ENCODE measurements around the gene ANKRD17.
A peak's percentile ranks its signal among the peaks of the same experiment; 100 is the strongest.

ANKRD17 gene

GRCh38 chr4:73193155-73193554 lies 65.4 kb downstream of the ANKRD17 start:
- no peak for FAIRE-seq

DNA sequence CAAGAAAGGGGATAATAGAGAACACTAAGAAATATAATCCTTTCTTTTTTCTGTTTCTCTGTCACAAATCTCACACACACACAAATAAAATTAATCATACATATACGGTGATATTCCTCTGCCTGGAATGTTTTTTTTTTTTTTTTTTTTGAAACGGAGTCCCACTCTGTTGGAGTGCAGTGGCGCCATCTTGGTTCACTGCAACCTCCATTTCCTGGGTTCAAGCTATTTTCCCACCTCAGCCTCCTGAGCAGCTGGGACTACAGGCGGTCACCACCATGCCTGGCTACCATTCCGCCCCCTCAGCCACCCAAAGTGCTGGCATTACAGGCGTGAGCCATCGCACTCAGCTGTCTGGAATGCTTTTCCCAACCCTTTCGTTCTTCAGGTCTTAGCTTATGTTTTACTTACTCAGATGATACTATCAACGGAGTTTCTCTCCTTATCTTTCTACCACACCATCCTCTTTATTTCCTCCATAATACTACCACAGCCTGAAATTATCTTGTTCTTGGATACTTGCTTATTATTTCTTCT lies 69.3 kb downstream of the ANKRD17 start:
- FAIRE-seq, result peak; percentile 13

DNA sequence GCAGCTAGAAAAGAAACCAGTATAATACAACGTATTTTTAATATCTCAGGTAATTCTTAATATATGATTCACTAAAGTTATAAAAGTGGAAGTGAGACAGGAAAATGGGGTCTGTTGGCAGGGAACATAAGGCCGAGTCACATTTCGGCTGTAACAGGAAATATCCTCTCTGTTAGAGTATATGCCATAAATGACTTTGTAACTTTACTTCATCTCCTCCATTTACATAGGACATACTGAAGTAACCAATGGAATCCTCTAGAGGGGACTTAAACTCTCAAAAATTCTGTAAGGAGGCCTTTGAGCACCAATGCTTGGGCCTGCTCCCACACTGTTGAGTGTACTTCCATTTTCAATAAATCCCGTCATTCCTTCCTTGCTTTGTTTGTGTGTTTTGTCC lies 71.3 kb downstream of the ANKRD17 start:
- no peak for FAIRE-seq

DNA sequence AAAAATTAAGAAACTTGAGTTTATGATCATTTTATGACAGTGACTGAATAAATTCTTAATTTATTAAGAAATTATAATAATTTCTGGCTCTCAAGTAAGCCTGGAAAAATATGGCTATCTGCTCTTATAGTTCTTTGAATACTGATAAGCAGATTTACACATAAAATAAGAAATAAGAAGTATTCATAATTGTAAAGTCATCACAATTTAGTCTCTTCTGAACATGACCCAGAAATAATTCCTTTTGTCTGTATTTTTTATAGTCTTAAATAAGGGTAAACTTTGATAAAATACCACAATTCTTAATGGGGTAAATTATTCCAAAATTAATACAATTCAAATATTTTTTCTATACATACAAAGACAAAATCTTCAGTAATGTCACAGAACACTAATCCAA lies 72.7 kb downstream of the ANKRD17 start:
- no peak for FAIRE-seq

DNA sequence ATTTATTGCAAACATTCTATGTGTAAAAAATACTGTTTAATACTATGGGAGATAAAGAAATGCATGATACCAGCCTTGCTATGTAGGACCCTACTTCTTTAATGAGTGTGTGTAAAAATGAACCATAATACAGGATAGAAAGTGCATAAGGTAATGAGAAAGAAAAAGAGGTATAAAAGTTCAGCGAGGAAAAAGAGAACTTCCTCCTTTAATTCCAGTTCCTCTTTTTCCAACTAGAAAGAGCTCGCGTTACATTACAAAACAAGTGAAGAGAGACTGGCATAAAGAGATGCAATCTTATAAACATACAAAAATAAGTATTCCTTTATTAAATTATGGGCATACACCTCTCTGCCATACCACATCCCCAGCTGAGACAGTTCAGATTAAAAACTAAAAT lies 77.4 kb downstream of the ANKRD17 start:
- no peak for FAIRE-seq

DNA sequence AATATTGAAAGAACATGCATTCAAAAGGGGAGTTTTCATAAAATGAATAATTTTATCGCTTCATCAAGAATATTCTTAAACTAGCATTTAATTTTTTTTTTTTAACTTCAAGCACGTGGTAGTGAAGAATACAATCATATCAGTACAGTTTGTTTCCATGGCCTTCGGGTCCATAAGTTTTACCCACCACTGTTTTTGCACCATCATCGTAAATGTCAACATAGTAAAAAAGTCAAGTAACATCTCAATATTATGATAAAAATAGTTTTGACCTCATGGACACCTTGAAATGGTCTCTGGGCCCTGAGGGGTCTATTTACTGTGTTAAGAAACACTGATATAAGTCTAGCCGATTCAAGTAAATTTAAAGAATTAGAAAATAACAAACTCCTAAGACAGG lies 80.2 kb downstream of the ANKRD17 start:
- no peak for FAIRE-seq

- FAIRE-seq, result no peak
Observed at GRCh38 chr4:73172161-73172560, 86.4 kb downstream of the ANKRD17 start.

- FAIRE-seq, result no peak
Observed at GRCh38 chr4:73170518-73171198, 87.9 kb downstream of the ANKRD17 start.

- FAIRE-seq, result no peak
Observed at GRCh38 chr4:73166212-73166611, 92.4 kb downstream of the ANKRD17 start.

GRCh38 chr4:73161527-73162185 lies 96.9 kb downstream of the ANKRD17 start:
- FAIRE-seq, result peak; percentile 5

DNA sequence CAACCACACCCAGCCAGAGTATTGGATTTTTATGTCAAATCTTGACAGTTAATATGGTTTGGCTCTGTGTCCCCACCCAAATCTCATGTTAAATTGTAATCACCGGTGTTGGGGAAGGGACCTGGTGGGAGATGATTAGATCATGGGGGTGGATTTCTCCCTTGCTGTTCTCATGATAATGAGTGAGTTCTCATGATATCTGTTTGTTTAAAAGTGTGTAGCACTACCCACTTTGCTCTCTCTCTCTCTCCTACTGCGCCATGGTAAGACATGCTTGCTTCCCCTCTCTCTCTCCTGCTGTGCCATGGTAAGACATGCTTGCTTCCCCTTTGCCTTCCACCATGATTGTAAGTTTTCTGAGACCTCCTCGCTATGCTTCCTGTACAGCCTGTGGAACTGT lies 102.2 kb downstream of the ANKRD17 start:
- FAIRE-seq, result no peak

DNA sequence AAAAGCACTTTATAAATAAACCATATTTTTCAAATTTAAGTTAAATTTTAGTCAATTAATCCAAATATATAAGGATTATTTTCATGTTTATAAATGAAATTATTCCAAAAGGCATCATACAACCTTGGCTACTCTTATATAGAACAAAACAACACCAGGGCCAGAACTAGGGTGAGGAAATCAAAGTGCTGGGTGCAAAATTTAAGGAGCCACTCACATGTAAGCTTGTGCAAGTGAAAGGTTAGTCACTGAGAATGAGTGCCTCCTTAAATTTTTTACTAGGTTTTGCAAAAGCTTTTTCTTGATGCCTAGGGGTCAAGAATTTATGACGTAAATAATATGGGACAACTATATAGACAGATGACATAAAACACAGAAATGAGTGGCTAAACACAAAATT lies 105.7 kb downstream of the ANKRD17 start:
- FAIRE-seq, result no peak

GRCh38 chr4:73142995-73143547 lies 115.5 kb downstream of the ANKRD17 start:
- FAIRE-seq, result peak; percentile 77

DNA sequence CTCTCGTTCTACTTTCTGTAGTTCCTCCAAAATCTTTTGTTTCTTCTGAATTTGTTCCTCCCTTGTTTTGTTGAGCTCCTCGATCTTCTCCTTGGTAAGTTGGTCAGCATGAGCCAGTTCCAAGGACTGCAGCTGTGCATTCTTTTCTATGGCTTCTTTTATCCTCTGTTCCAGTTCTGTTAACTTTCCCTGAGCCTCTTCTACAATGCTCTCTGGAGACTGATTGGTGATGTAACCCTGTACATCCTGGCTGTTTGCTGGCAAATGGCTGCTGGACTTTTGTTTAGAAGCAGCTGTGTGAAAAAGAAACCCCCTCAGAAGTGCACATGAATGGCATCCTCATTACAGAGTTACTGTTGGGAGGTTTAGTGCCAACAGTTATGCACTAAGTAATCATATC lies 118.6 kb downstream of the ANKRD17 start:
- no peak for FAIRE-seq

GRCh38 chr4:73139245-73139644 lies 119.4 kb downstream of the ANKRD17 start:
- FAIRE-seq, result no peak

- FAIRE-seq, result no peak
Observed at GRCh38 chr4:73137121-73137520, 121.5 kb downstream of the ANKRD17 start.

DNA sequence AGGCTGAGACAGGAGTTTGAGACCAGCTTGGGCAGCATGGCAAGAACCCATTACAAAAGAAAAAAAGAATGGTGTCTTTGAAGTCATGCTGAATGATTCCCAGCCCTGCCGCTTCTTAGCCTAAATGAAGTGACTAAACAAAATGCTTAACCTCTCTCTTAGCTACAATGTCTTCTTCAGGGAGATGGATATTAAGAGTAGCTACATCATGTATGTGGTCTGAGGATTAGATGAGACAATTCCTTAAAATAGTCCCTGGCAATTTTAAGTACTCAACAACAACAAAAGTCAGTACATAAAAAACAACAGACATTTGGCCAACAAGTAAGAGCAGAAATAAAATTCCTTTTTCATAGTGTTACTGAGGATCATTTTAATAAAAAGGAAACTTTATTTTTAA lies 124.8 kb downstream of the ANKRD17 start:
- no peak for FAIRE-seq

DNA sequence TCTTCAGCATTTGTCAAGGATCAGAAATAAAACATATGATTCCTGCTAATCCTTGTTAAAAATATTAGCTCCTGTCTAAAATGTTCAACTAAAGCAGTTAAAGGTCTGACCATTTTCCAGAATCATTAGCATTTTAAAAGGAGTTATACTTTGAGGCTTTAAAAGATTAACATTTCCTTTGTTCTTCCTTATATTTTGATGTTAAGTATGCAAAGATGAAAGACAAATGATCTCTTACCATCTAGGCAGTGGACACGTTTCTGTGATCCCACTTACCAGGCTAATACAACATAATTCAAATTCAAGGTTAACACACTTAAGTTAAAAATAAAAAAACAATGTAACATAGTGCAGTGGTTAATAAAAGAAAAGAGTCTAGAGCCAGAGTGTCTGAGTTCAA lies 127.3 kb downstream of the ANKRD17 start:
- FAIRE-seq, result no peak

DNA sequence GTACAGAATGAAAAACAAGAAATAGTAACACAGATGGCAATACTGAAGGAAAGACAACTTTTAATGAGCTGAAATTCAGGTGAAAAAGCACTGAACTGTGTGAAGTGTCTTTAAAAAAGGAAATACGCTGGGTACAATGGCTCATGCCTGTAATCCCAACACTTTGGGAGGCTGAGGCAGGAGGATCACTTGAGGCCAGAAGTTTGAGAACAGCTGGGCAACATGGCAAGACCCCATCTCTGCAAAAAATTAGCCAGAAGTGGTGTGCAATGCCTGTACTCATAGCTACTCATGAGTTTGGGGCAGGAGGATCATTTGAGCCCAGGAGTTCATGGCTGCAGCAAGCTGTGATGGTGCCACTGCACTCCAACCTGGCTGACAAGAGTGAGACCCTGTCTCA lies 129.3 kb downstream of the ANKRD17 start:
- no peak for FAIRE-seq

DNA sequence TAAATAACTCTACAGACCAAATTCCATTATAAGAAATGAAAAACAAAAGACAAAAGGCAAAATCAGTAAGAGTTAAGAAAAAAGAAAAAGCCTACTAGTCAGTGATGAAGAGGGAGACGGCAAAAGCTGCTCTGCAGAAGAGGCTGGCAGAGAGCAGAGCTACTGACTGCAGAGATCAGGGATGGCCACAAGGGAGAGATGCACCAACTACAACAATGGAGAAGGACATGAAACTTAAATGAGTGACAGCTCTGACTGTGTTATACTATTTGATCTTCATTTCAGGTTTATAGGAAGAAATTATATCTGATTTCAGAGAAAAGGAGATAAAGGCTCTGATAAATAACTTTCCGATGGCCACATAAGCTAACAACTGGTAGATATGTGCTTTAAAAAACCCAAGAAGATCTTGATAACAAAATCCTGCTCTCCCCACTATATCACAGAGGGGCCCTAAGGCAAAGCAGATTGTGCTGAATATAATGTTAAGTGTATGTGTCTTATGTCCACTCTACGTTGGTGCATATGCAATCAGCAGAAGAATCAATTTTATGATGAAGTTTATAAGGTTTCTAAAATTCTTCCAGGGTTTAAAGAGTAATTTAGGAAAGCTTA lies 130.7 kb downstream of the ANKRD17 start:
- FAIRE-seq, result no peak

DNA sequence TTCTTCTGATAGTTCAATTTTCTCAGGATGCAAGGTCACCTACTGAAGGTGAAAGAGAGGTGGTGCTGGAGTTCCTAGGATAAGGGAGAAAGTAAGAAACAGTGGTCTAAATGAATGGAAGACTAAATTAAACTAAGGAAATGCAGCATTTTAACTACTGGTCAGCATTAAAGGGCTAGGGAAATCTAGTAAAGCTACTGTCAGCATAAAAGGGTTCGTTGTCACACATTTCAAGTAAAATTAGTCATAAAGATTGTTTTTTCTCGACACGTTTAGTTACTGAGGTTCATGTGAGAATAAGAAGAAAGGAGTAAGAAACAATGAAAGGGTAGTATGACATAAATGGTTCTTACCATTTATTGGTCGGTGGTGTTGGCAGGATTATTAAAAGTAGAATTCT lies 149.1 kb downstream of the ANKRD17 start:
- FAIRE-seq, result no peak

DNA sequence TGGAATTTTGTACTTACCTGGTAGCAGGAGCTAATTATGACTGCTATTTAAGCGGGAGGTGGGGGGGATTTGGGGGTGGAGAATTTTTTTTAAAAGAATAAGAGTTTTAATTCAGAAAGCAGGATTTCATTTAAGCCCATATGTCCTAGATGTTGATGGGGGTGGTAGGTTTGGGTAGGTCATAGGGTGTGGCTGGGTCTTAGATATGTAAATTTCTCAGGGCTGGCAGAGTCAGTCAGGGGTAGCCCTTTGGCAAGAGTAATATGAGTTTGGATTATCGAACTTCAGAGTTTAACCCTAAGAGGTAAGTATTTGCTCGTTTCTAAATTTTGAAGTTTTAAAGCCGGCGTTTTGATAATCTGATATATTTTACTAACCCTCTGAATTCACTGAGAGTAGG lies 153.9 kb downstream of the ANKRD17 start:
- no peak for FAIRE-seq

DNA sequence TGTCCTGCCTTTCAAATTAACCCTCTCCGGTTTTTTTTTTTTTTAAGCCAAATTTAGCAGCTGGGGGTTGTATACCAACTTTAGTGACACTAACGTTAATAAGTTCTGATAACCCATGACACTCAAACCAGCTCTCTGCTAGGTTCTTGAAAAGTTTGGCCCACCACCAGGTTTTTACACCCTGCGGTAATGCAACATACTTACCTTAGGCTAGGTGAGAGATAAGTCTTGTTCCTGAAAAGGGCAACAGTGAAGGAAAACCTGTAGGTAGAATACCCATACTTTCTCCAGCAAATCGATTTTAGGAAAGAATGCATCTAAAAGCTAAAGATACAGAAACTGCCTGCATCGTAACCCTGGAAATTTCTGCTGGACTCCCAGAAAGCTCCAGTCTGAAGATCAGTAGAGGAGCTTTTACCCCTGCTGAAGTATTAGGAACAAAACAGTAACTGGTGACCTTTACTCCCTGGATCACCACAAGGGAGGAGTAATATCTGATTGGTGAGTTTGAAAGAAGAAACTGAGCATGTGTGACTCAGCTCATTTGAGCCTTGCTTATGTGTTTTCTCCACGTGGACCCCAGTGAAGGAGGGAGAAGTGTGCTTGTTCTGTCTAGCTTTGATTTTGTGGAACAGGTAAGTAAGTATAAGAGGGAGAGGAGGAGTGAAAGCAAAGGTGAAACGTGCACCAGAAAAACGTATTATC lies 154.6 kb downstream of the ANKRD17 start:
- FAIRE-seq, result no peak
